AG09309 (cell line): ENCODE data around the gene EPHA1.
A peak's percentile ranks its signal among the peaks of the same experiment; 100 is the strongest.

Experiments
- DNase-seq: peaks from one replicate; pipeline ENCODE4 v3.0.0-alpha.2; 2010; ENCODE audit warnings: low read depth
- H3K4me3 ChIP-seq: 2 replicates; pipeline ENCODE4 v1.5.1; 2011; ENCODE audit warnings: mild to moderate bottlenecking, low read depth, low read length, moderate library complexity; ENCODE audit not compliant: control insufficient read depth
- CTCF ChIP-seq: IDR thresholded peaks from 2 replicates; pipeline ENCODE4 v1.5.1; 2011; ENCODE audit warnings: mild to moderate bottlenecking, low read depth, low read length, inconsistent platforms; ENCODE audit not compliant: insufficient read depth, control insufficient read depth; ENCODE audit errors: missing control alignments

The EPHA1 gene

GRCh38 chr7:143380646-143381426 is 27.8 kb downstream of the EPHA1 start, which contains the start of gene ZYX:
ZYX (plus strand) TSS chr7:143381345; CDS start chr7:143381572, 227 bp downstream.
- TF ChIP-seq CTCF, result no peak
- peak; percentile 69 for DNase-seq
- H3K4me3 ChIP-seq, result peak within 1 kb of the TSS; percentile 92

DNA sequence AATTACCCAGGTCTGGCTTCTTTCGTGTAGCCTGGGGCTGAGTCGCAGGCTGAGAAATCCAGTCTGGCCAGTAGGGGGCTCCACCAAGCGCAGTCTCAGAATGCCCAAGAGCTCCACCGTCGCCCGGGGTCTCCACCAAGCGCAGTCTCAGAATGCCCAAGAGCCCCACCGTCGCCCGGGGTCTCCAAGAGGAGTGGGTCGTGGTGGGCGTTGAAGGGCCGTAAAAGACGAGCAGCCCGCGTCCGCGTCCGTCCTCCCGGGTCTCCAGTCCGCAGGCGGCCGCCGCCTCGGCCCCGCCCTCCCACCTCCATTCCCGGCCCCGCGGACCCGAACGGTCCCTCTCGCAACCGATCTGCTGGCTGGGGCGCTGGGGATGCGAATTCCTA is 28.4 kb downstream of the EPHA1 start:
- peak; percentile 46 for DNase-seq
- peak; percentile 85 for TF ChIP-seq CTCF
- peak overlapping the region; percentile 92 for H3K4me3 ChIP-seq

GRCh38 chr7:143379611-143380259 is 28.9 kb downstream of the EPHA1 start:
- peak overlapping the region; percentile 92 for H3K4me3 ChIP-seq
- TF ChIP-seq CTCF, result no peak
- DNase-seq, result no peak

- no peak for TF ChIP-seq CTCF
- DNase-seq, result no peak
- H3K4me3 ChIP-seq, result no peak overlapping the region
Measured at GRCh38 chr7:143376396-143376795, 32.3 kb downstream of the EPHA1 start.

- TF ChIP-seq CTCF, result no peak
- no peak for DNase-seq
- no peak overlapping the region for H3K4me3 ChIP-seq
Measured at GRCh38 chr7:143375298-143376034, 33.2 kb downstream of the EPHA1 start.

DNA sequence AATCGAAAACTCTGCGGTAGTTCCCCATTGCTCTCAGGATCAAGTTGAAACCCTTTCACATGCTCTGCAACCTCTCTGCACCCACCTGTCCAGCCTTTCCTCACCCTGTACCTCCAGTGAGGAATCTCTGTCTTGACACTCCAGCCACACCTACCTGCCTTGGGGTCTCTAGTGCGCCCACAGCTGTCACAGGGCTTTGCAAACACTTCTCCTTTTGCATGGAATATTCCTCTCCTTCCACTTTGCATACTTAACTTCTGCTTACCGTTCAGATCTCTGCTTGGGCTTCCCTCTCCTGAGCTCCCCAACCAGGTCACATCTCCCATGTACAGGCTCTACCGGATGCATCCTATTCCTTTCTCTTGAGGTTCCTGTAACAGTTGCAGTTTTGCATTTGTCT is 34.1 kb downstream of the EPHA1 start:
- no peak for DNase-seq
- no peak overlapping the region for H3K4me3 ChIP-seq
- no peak for TF ChIP-seq CTCF
